ENCODE data around the gene RELN. TPM values are rescaled to one million over a fixed set of nuclear protein-coding genes. Genes with fewer than 3 reads are reported as not detected.

The RELN gene
- total RNA-seq, 2 donors from 2014 or later = 3.9 to 8.5 TPM

DNA sequence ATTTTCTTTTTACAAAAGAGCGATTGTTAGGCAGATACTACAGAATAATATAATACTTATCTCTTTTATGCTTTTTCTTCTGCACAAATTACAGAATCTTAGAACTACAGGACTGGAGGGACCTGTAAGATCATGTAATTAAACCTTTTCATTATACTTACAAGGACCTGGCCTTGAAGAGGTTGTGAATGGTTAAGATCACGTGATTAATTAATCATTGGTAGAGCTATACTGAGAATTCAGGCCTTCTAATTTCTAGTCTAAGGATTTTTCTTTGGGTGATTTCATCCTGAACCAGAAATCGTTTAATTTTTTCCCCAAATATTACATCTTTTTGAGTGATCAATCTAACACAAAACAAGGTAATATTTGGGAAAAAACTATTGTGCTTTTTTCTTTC lies 379.7 kb downstream of the RELN start:
- WGBS, 2 experiments (ENCODE audit: insufficient coverage in 1 of 2, insufficient read length in 1 of 2) = 83% methylated on average over 2 of the region's 3 CpGs; no CpG with 5 or more reads in 1 of the 2 experiments
- no peaks in the 10 kb centered on the region for H3K9me3 Mint-ChIP-seq
- TF ChIP-seq, protein P1, sequence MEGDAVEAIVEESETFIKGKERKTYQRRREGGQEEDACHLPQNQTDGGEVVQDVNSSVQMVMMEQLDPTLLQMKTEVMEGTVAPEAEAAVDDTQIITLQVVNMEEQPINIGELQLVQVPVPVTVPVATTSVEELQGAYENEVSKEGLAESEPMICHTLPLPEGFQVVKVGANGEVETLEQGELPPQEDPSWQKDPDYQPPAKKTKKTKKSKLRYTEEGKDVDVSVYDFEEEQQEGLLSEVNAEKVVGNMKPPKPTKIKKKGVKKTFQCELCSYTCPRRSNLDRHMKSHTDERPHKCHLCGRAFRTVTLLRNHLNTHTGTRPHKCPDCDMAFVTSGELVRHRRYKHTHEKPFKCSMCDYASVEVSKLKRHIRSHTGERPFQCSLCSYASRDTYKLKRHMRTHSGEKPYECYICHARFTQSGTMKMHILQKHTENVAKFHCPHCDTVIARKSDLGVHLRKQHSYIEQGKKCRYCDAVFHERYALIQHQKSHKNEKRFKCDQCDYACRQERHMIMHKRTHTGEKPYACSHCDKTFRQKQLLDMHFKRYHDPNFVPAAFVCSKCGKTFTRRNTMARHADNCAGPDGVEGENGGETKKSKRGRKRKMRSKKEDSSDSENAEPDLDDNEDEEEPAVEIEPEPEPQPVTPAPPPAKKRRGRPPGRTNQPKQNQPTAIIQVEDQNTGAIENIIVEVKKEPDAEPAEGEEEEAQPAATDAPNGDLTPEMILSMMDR (conservative IDR thresholded peaks at IDR 0.05) = no peak
- H3K36me3 Mint-ChIP-seq (ENCODE audit: low read depth) = no peaks in the 10 kb centered on the region
- Histone ChIP-seq H3K36me3 (ENCODE audit: control insufficient read depth, insufficient read depth, low read length) (no peaks in the 10 kb centered on the region), H3K9ac (ENCODE audit: extremely low read depth, low read length, poor library complexity, severe bottlenecking) (no peak overlapping the region), H3K27ac (ENCODE audit: low read depth, low read length) (no peak overlapping the region), H3K27me3 (ENCODE audit: control insufficient read depth, insufficient read depth, low read length, poor library complexity, severe bottlenecking) (no peaks in the 10 kb centered on the region), H3K9me3 (ENCODE audit: control insufficient read depth, low read length) (no peaks in the 10 kb centered on the region), H3K4me3 (ENCODE audit: low read length) (no peak overlapping the region), H3K4me1 (ENCODE audit: control insufficient read depth, insufficient read depth, low read length) (peaks cover 6% of the 10 kb centered on the region)
- H3K4me1 Mint-ChIP-seq = peaks cover 12% of the 10 kb centered on the region
- no peak for DNase-seq
- H3K4me3 Mint-ChIP-seq = no peak overlapping the region
- H3K27ac Mint-ChIP-seq = no peak overlapping the region
- no peaks in the 10 kb centered on the region for H3K27me3 Mint-ChIP-seq (ENCODE audit: insufficient read depth)

DNA sequence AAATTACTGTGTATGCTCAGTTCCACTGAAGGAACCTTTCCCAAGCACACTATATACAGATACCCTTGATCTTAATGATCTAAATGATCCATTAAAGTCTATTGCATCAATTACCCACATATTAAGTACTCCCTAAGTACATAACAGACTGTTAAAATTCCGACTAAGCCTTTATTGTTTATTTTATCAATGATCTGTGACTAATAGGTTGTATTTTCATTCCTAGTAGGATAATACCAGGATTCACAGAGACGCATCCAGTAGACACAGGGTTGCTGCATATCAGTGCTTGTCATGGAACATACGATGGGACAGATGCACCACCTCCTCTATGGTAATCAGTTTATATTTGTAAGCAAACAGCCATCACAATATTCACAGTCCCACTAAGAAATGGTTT lies 383.8 kb downstream of the RELN start:
- no peaks in the 10 kb centered on the region for H3K27me3 Mint-ChIP-seq (ENCODE audit: insufficient read depth)
- TF ChIP-seq, protein P1 (conservative IDR thresholded peaks at IDR 0.05) = no peak

DNA sequence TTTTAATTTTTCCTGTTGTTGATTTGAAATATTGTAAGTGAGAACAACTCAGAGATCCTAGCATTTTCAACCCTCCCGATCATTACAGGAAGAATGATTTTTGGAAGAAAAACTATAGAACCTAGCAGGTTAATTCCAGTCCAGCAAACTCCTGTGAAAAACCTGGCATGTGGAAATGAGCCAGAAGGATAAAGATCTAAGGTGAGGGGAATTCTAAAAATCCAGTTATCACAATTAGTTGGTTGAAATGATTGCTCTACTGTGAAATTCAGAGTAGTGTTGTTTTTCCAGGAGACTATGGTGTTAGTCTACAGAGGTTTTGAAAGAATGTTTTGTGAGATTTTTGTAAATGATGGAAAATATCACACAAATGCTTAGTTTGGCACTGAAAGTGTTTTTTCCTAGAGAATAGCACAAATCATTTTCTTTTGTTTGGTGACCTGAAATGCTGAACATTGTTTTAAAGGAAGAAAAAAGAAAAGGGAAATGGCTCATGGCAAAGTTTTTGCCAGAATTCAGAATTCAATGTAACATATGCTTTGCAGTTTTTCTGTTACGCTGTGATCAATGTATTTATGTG lies 391.0 kb downstream of the RELN start:
- no peaks in the 10 kb centered on the region for H3K36me3 ChIP-seq (ENCODE audit: control insufficient read depth, insufficient read depth, low read length)
- 97% methylated on average over 2 of the region's 2 CpGs; no CpG with 5 or more reads in 1 of the 2 experiments for WGBS, 2 experiments (ENCODE audit: insufficient coverage in 1 of 2, insufficient read length in 1 of 2)
- H3K9me3 ChIP-seq (ENCODE audit: control insufficient read depth, low read length) = no peaks in the 10 kb centered on the region
- H3K4me1 ChIP-seq (ENCODE audit: control insufficient read depth, insufficient read depth, low read length) = peaks cover 8% of the 10 kb centered on the region
- peak overlapping the region; percentile 1 for H3K4me3 ChIP-seq (ENCODE audit: low read length)
- H3K4me1 Mint-ChIP-seq = peaks cover 38% of the 10 kb centered on the region
- no peak overlapping the region for H3K27ac ChIP-seq (ENCODE audit: low read depth, low read length)
- TF ChIP-seq, protein P1 (conservative IDR thresholded peaks at IDR 0.05) = no peak
- no peaks in the 10 kb centered on the region for H3K27me3 ChIP-seq (ENCODE audit: control insufficient read depth, insufficient read depth, low read length, poor library complexity, severe bottlenecking)
- DNase-seq = no peak
- H3K4me3 Mint-ChIP-seq = peak overlapping the region; percentile 22
- no peaks in the 10 kb centered on the region for H3K36me3 Mint-ChIP-seq (ENCODE audit: low read depth)
- H3K27ac Mint-ChIP-seq = peak overlapping the region; percentile 95
- no peaks in the 10 kb centered on the region for H3K27me3 Mint-ChIP-seq (ENCODE audit: insufficient read depth)
- H3K9me3 Mint-ChIP-seq = no peaks in the 10 kb centered on the region
- H3K9ac ChIP-seq (ENCODE audit: extremely low read depth, low read length, poor library complexity, severe bottlenecking) = peak overlapping the region; percentile 23

More for the DNA sequence above, 383.8 kb downstream of the RELN start:
- H3K9me3 Mint-ChIP-seq = no peaks in the 10 kb centered on the region
- H3K4me1 Mint-ChIP-seq = peaks cover 25% of the 10 kb centered on the region
- no peak overlapping the region for H3K4me3 ChIP-seq (ENCODE audit: low read length)
- WGBS, 2 experiments (ENCODE audit: insufficient coverage in 1 of 2, insufficient read length in 1 of 2) = 97 to 100% methylated on average over 2 to 3 of the region's 3 CpGs
- no peaks in the 10 kb centered on the region for H3K36me3 Mint-ChIP-seq (ENCODE audit: low read depth)
- H3K36me3 ChIP-seq (ENCODE audit: control insufficient read depth, insufficient read depth, low read length) = no peaks in the 10 kb centered on the region
- no peak overlapping the region for H3K9ac ChIP-seq (ENCODE audit: extremely low read depth, low read length, poor library complexity, severe bottlenecking)
- H3K27ac Mint-ChIP-seq = no peak overlapping the region
- no peaks in the 10 kb centered on the region for H3K27me3 ChIP-seq (ENCODE audit: control insufficient read depth, insufficient read depth, low read length, poor library complexity, severe bottlenecking)
- H3K27ac ChIP-seq (ENCODE audit: low read depth, low read length) = no peak overlapping the region
- H3K4me1 ChIP-seq (ENCODE audit: control insufficient read depth, insufficient read depth, low read length) = peaks cover 6% of the 10 kb centered on the region
- no peaks in the 10 kb centered on the region for H3K9me3 ChIP-seq (ENCODE audit: control insufficient read depth, low read length)
- H3K4me3 Mint-ChIP-seq = no peak overlapping the region
- no peak for DNase-seq

Measured in endodermal cell (in vitro differentiated cells).